ENCODE data around the gene OR51V1. TPM values are rescaled to one million over a fixed set of nuclear protein-coding genes. Genes with fewer than 3 reads are reported as not detected.
"Not testable (repeated sequence)": the region's sequence is repeated elsewhere in the genome, so short reads cannot be mapped to it uniquely, and the experiment has no call there.

The OR51V1 gene
- polyA plus RNA-seq, 4 donors, result not detected

- no peak for DNase-seq (ENCODE audit: low read depth in 4 of 4, low spot score in 3 of 4)
These were observed 22.2 kb downstream of the OR51V1 start for GRCh38 chr11:5178046-5178837.

- no peak for DNase-seq (ENCODE audit: low read depth in 4 of 4, low spot score in 3 of 4)
These were observed 25.5 kb downstream of the OR51V1 start for GRCh38 chr11:5174934-5175333.

- no peak for DNase-seq (ENCODE audit: low read depth in 4 of 4, low spot score in 3 of 4)
These were observed 28.6 kb downstream of the OR51V1 start for GRCh38 chr11:5171856-5172255.

GRCh38 chr11:5165898-5166297 lies 34.6 kb downstream of the OR51V1 start:
- not testable (repeated sequence) for DNase-seq (ENCODE audit: low read depth in 4 of 4, low spot score in 3 of 4)

GRCh38 chr11:5164807-5165206 lies 35.7 kb downstream of the OR51V1 start:
- DNase-seq (ENCODE audit: low read depth in 4 of 4, low spot score in 3 of 4), result not testable (repeated sequence)

- not testable (repeated sequence) for DNase-seq (ENCODE audit: low read depth in 4 of 4, low spot score in 3 of 4)
These were observed 39.4 kb downstream of the OR51V1 start for GRCh38 chr11:5161045-5161444.

- not testable (repeated sequence) for DNase-seq (ENCODE audit: low read depth in 4 of 4, low spot score in 3 of 4)
These were observed 40.3 kb downstream of the OR51V1 start for GRCh38 chr11:5160217-5160616.

GRCh38 chr11:5159806-5160205 lies 40.7 kb downstream of the OR51V1 start:
- no peak for DNase-seq (ENCODE audit: low read depth in 4 of 4, low spot score in 3 of 4)

- DNase-seq (ENCODE audit: low read depth in 4 of 4, low spot score in 3 of 4), result no peak
These were observed 45.8 kb downstream of the OR51V1 start, which contains the start of gene OR52A1 for GRCh38 chr11:5154657-5155056. TSS of gene OR52A1 (minus strand) at chr11:5154757. CDS start at chr11:5152369, 2,388 bp downstream.

GRCh38 chr11:5153574-5154431 lies 46.7 kb downstream of the OR51V1 start:
- no peak for DNase-seq (ENCODE audit: low read depth in 4 of 4, low spot score in 3 of 4)

- DNase-seq (ENCODE audit: low read depth in 4 of 4, low spot score in 3 of 4), result no peak
These were observed 48.7 kb downstream of the OR51V1 start for GRCh38 chr11:5151713-5152153.

Other genes with a start within 250 kb of the OR51V1 start
- not detected for gene OR51A2, start 245.0 kb downstream of the OR51V1 start, polyA plus RNA-seq (ENCODE audit: insufficient read length in 4 of 4)
- gene OR51L1, start 205.8 kb downstream of the OR51V1 start, polyA plus RNA-seq (ENCODE audit: insufficient read length in 4 of 4), result under 1 TPM in 3 of 4 donors, not detected in 1; 0.05 to 0.06 (median 0.05) TPM
- gene OR52J3, start 154.2 kb downstream of the OR51V1 start, polyA plus RNA-seq (ENCODE audit: insufficient read length in 4 of 4), result not detected
- not detected for gene OR52E2, start 141.1 kb downstream of the OR51V1 start, polyA plus RNA-seq (ENCODE audit: insufficient read length in 4 of 4)
- not detected for gene OR52E1, start 131.1 kb downstream of the OR51V1 start, polyA plus RNA-seq (ENCODE audit: insufficient read length in 4 of 4)
- gene OR52A5, start 62.3 kb downstream of the OR51V1 start, polyA plus RNA-seq (ENCODE audit: insufficient read length in 4 of 4), result not detected
- gene OR52A1, start 45.9 kb downstream of the OR51V1 start, polyA plus RNA-seq (ENCODE audit: insufficient read length in 4 of 4), result under 1 TPM in 2 of 4 donors, not detected in 2; 0.01 to 0.05 TPM
- gene HBB, start 26.4 kb upstream of the OR51V1 start, polyA plus RNA-seq (ENCODE audit: insufficient read length in 4 of 4), result 1,000 to 10,000 TPM in 1 of 4 donors, 100 to 1,000 TPM in 2, 10 to 100 TPM in 1; 99.7 to 2,476 (median 158) TPM
- 1 to 10 TPM; 1.1 to 2.9 (median 1.5) TPM for gene HBD, start 33.8 kb upstream of the OR51V1 start, polyA plus RNA-seq (ENCODE audit: insufficient read length in 4 of 4)
- gene HBG1, start 49.2 kb upstream of the OR51V1 start, polyA plus RNA-seq (ENCODE audit: insufficient read length in 4 of 4), result 10 to 100 TPM in 1 of 4 donors, 1 to 10 TPM in 3; 6.7 to 37.9 (median 9.1) TPM
- gene HBG2, start 54.1 kb upstream of the OR51V1 start, polyA plus RNA-seq (ENCODE audit: insufficient read length in 4 of 4), result over 10,000 TPM in 1 of 4 donors, 1,000 to 10,000 TPM in 3; 1,504 to 42,529 (median 2,280) TPM
- gene HBE1, start 69.3 kb upstream of the OR51V1 start, polyA plus RNA-seq (ENCODE audit: insufficient read length in 4 of 4), result 10 to 100 TPM in 2 of 4 donors, 1 to 10 TPM in 2; 4.2 to 97.8 (median 8.2) TPM
- under 1 TPM in 2 of 4 donors, not detected in 2; 0.26 to 0.38 TPM for gene OR51B4, start 101.3 kb upstream of the OR51V1 start, polyA plus RNA-seq (ENCODE audit: insufficient read length in 4 of 4)
- not detected for gene OR51B2, start 123.6 kb upstream of the OR51V1 start, polyA plus RNA-seq (ENCODE audit: insufficient read length in 4 of 4)
- under 1 TPM; 0.17 to 0.43 (median 0.41) TPM for gene OR51B5, start 142.8 kb upstream of the OR51V1 start, polyA plus RNA-seq (ENCODE audit: insufficient read length in 4 of 4)
- gene OR51B6, start 150.8 kb upstream of the OR51V1 start, polyA plus RNA-seq (ENCODE audit: insufficient read length in 4 of 4), result not detected
- gene OR51M1, start 183.1 kb upstream of the OR51V1 start, polyA plus RNA-seq (ENCODE audit: insufficient read length in 4 of 4), result not detected
- under 1 TPM in 1 of 4 donors, not detected in 3; 0.14 TPM for gene OR51Q1, start 221.4 kb upstream of the OR51V1 start, polyA plus RNA-seq (ENCODE audit: insufficient read length in 4 of 4)
- gene OR51I1, start 240.8 kb upstream of the OR51V1 start, polyA plus RNA-seq (ENCODE audit: insufficient read length in 4 of 4), result not detected
- not detected for gene OR51I2, start 248.6 kb upstream of the OR51V1 start, polyA plus RNA-seq (ENCODE audit: insufficient read length in 4 of 4)